Nephron progenitor cell (in vitro differentiated cells): ENCODE data around the gene TMCO6.
"Not testable (repeated sequence)": the region's sequence is repeated elsewhere in the genome, so short reads cannot be mapped to it uniquely, and the experiment has no call there.

Experiments
- DNase-seq: peaks from one replicate; pipeline ENCODE4 v3.0.0; 2021
- H3K27ac Mint-ChIP-seq: 2 replicates; pipeline ENCODE4 v1.8.0; 2021; ENCODE audit warnings: mild to moderate bottlenecking, moderate library complexity, mixed read lengths
- H3K27me3 Mint-ChIP-seq: 2 replicates; pipeline ENCODE4 v1.8.0; 2021; ENCODE audit warnings: mild to moderate bottlenecking, low read depth, mixed read lengths; ENCODE audit not compliant: poor library complexity
- H3K36me3 Mint-ChIP-seq: 2 replicates; pipeline ENCODE4 v1.8.0; 2021; ENCODE audit warnings: low read depth, mixed read lengths
- H3K4me1 Mint-ChIP-seq: 2 replicates; pipeline ENCODE4 v1.8.0; 2021; ENCODE audit warnings: mixed read lengths
- H3K4me3 Mint-ChIP-seq: 2 replicates; pipeline ENCODE4 v1.8.0; 2021; ENCODE audit warnings: mild to moderate bottlenecking, moderate library complexity, mixed read lengths
- H3K9me3 Mint-ChIP-seq: 2 replicates; pipeline ENCODE4 v1.8.0; 2021; ENCODE audit warnings: mild to moderate bottlenecking, moderate library complexity, mixed read lengths
- TF ChIP-seq, protein P1 (sequence below): fragments of 200-600 bp; sonication (generic); IDR thresholded peaks from 2 replicates; pipeline ENCODE4 v1.5.0; 2021; ENCODE audit warnings: antibody characterized with exemption

TMCO6 gene

DNA sequence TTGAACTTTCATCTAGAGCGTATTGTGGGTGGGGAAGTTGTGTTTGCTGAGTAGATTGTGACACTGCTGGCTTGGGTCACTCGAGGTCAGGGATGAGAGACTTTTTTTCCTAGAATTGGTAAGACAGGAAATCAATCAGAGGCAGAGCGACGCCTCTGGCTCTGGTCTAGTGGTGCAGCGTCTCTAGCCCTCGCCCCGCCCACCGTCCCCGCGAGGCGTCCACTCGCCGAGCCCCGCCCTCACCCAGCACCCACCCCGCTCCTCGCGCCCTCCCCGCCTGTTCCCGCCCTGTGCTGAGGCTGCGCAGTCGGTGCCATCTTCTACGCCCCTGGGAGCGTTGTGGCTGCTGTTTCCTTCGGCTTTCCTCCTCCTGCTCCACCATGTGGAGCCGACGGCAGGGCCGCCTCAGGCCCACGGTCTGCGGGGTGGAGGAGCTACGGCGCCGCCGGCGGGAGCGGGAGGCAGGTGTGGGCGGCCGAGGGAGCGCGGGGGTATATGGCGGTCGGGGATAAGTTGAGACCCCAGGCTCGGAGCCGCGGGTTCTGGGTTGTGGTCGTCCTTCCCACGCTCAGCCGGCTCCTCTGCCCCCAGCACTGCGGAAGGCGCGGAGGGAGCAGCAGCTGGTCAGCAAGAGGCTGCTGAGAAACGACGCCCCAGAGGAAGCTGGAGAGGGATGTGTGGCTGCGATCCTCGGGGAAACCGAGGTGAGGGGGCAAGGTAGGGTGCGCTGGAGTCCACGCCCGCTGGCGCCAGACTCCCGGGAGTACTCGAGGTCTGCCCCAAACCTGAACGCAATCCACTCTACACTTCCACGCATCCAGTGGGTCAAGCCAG lies at the start of gene TMCO6:
Gene TMCO6 (plus strand): TSS at position 304 of the 834 bp plus-strand sequence. CDS start 77 bp downstream, at position 381.
- peak; percentile 98 for DNase-seq
- TF ChIP-seq, protein P1, sequence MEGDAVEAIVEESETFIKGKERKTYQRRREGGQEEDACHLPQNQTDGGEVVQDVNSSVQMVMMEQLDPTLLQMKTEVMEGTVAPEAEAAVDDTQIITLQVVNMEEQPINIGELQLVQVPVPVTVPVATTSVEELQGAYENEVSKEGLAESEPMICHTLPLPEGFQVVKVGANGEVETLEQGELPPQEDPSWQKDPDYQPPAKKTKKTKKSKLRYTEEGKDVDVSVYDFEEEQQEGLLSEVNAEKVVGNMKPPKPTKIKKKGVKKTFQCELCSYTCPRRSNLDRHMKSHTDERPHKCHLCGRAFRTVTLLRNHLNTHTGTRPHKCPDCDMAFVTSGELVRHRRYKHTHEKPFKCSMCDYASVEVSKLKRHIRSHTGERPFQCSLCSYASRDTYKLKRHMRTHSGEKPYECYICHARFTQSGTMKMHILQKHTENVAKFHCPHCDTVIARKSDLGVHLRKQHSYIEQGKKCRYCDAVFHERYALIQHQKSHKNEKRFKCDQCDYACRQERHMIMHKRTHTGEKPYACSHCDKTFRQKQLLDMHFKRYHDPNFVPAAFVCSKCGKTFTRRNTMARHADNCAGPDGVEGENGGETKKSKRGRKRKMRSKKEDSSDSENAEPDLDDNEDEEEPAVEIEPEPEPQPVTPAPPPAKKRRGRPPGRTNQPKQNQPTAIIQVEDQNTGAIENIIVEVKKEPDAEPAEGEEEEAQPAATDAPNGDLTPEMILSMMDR: peak; percentile 44
- Mint-ChIP-seq H3K27ac (peak within 1 kb of the TSS; percentile 77), H3K4me3 (peak within 1 kb of the TSS; percentile 86), H3K9me3 (peaks cover 11% of the 10 kb centered on the region), H3K36me3 (peaks cover 24% of the 10 kb centered on the region), H3K27me3 (peaks cover 3% of the 10 kb centered on the region), H3K4me1 (peaks cover 28% of the 10 kb centered on the region)

DNA sequence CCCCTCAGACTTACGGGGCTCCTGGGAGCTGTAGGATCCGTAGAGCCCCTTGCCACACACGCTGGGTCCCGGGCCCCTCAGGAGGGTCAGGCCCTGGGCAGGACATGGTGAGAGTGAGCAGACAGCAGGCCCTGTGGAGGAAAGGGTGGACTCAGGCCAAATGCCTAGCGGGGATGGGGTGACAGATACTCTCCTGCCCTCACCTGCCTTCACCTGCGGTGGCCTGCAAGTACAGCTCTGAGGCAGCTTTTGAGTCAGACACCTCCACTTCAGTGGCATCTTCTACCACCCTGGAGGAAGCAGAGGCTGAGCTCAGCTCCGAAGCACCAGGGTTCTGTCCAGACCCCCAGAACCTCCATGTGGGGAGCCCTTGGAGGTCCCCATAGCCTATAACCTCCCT lies 48.4 kb upstream of the TMCO6 start:
- TF ChIP-seq, protein P1: no peak
- Mint-ChIP-seq H3K4me3 (no peak overlapping the region), H3K27ac (no peak overlapping the region), H3K27me3 (peaks cover 36% of the 10 kb centered on the region), H3K9me3 (no peaks in the 10 kb centered on the region), H3K36me3 (no peaks in the 10 kb centered on the region), H3K4me1 (no peaks in the 10 kb centered on the region)
- no peak for DNase-seq

DNA sequence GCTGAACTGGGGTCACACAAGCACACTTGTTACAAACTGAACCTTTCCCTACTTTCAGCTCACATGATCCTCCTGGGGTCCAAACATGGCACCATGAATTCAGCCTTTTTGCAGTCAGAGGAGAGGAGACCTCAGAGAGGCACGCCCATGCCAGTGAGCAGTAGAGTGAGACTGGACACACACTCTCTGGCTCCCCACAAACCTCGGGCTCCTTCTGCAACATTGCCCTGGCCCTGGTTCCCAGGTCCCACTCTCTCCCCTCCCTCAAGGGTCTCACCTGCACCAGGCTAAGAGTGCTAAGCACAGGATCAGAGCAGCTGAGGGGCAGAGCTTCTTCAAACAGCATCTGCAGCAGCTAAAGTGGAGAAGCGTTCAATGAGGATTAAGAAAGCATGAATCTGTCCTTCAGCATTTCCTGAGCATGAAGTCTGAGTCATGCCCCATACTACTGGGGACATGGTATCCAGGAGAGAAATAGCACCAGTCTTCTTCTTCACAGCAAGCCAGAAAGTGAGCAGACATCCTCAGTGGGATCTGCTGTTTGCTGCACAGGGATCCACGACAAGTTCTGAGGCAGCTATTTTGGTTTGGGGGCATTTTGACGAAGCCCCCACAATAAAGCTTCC lies 47.4 kb upstream of the TMCO6 start:
- Mint-ChIP-seq H3K4me3 (no peak overlapping the region), H3K27me3 (peaks cover 40% of the 10 kb centered on the region), H3K36me3 (no peaks in the 10 kb centered on the region), H3K9me3 (no peaks in the 10 kb centered on the region), H3K27ac (no peak overlapping the region), H3K4me1 (no peaks in the 10 kb centered on the region)
- DNase-seq: no peak
- TF ChIP-seq, protein P1: no peak

DNA sequence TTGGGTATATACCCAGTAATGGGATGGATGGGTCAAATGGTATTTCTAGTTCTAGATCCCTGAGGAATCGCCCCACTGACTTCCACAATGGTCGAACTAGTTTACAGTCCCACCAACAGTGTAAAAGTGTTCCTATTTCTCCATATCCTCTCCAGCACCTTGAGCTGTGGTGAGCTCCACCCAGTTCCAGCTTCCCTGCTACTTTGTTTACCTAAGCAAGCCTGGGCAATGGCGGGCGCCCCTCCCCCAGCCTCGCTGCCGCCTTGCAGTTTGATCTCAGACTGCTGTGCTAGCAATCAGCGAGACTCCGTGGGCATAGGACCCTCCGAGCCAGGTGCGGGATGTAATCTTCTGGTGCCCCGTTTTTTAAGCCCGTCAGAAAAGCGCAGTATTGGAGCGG lies 46.2 kb upstream of the TMCO6 start:
- not testable (repeated sequence) for H3K4me1 Mint-ChIP-seq, H3K9me3 Mint-ChIP-seq, H3K4me3 Mint-ChIP-seq, DNase-seq, H3K27ac Mint-ChIP-seq, H3K36me3 Mint-ChIP-seq
- peaks cover 37% of the 10 kb centered on the region for H3K27me3 Mint-ChIP-seq

DNA sequence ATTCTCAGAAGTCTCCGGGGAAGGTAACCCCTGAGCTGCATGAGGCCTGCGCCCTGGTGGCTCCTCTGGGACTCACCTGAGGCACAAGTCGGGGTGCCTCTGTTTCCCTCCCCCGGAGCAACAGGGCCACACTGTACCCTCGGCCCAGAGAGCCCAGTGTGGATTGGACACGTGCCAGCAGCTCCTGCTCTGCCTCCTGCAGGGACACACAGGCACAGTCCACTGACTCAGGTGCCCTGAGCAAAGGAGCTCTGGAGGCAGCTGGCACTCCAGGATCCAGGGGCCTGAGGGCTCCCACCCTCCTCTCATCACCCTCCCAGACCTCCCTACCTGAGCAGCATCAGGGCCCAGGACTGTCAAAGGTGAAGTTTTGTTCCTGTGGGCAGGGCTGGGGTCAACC lies 45.1 kb upstream of the TMCO6 start:
- H3K27me3 Mint-ChIP-seq: peaks cover 37% of the 10 kb centered on the region
- no peak for DNase-seq
- no peaks in the 10 kb centered on the region for H3K9me3 Mint-ChIP-seq
- no peak overlapping the region for H3K4me3 Mint-ChIP-seq
- H3K4me1 Mint-ChIP-seq: no peaks in the 10 kb centered on the region
- no peak overlapping the region for H3K27ac Mint-ChIP-seq
- H3K36me3 Mint-ChIP-seq: no peaks in the 10 kb centered on the region
- TF ChIP-seq, protein P1: no peak

DNA sequence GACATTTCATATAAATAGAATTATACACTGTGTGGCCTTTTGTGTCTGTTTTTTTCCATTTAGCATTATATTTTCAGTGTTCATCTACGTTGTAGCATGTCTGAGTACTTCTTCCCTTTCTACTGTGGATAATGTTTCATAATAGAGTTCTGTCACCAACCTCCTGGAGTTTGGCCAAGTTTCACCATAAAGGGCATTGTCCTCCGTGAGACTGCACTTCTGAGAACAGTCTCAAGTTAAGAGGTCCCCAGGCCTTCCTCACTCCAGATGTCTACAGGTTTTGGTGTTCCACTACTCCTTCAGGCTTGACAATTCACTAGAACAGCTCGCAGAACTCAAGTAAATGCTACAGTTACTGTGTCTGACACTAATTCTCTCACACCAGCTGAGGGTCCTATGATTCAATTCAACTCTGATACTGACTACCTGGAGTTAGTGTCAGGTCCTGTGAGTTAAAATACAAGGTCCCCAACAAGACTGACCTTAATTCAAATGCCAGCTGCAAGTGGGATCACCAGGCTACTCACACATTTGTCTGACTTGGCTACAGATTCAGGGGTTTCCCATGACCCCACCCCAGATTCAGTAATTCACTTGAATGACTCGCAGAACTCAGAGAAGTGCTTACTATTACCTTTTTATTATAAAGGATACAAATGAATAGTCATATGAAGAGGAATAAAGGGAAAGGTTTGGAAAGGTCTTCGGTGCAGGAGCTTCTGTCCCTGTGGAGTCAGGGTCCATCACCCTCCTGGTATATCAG lies 43.5 kb upstream of the TMCO6 start:
- H3K27me3 Mint-ChIP-seq: peaks cover 38% of the 10 kb centered on the region
- H3K36me3 Mint-ChIP-seq: no peaks in the 10 kb centered on the region
- H3K27ac Mint-ChIP-seq: no peak overlapping the region
- no peak overlapping the region for H3K4me3 Mint-ChIP-seq
- no peak for DNase-seq
- no peaks in the 10 kb centered on the region for H3K9me3 Mint-ChIP-seq
- H3K4me1 Mint-ChIP-seq: no peaks in the 10 kb centered on the region
- TF ChIP-seq, protein P1: no peak
